ENCODE data around the gene GJA5. TPM values are rescaled to one million over a fixed set of nuclear protein-coding genes. Genes with fewer than 3 reads are reported as not detected.
A peak's percentile ranks its signal among the peaks of the same experiment; 100 is the strongest.

Gene GJA5
- total RNA-seq, 1 experiment from 2014 or later = 1.1 TPM

GRCh38 chr1:147762233-147763024 is 2.0 kb upstream of the GJA5 start:
- Histone ChIP-seq H3K27ac (ENCODE audit: low read length) (peak overlapping the region; percentile 85), H3F3A (ENCODE audit: low read length, unreplicated experiment) (no peaks in the 10 kb centered on the region), H3K9me2 (replicated peaks; ENCODE audit: low read length) (no peaks in the 10 kb centered on the region), H3K27me3 (ENCODE audit: low read length) (no peaks in the 10 kb centered on the region), H3K4me1 (ENCODE audit: insufficient read depth, low read length) (peaks cover 64% of the 10 kb centered on the region), H3K79me2 (ENCODE audit: low read length) (no peaks in the 10 kb centered on the region), H2AFZ (ENCODE audit: low read length) (0 out of 2 replicates have a peak overlapping the region, but pooled peaks have one; percentile 4), H4K20me1 (ENCODE audit: low read length) (no peaks in the 10 kb centered on the region), H3K4me2 (ENCODE audit: low read length) (peak overlapping the region; percentile 63), H3K9ac (ENCODE audit: low read length) (peak overlapping the region; percentile 42), H3K4me3 (ENCODE audit: low read length) (peak overlapping the region; percentile 20; the same call in 1 of the 2 replicates), H3K9me3 (ENCODE audit: low read length) (no peaks in the 10 kb centered on the region), H3K36me3 (ENCODE audit: low read depth, low read length) (no peaks in the 10 kb centered on the region)
- TSS peak; percentile 74 for BruUV-seq (replicated peaks)
- ChIA-PET POLR2A (ENCODE audit: unreplicated experiment) (interaction anchor here (0.5 to 1.3 kb wide), 4 partner anchors 12 to 133 kb away, joined by 3 to 10 read pairs (median 4); no protein-coding TSS in a partner anchor), CTCF (interaction anchor here (1.1 kb wide), 1 partner anchor 130 kb away, joined by 4 read pairs; no protein-coding TSS in a partner anchor)
- DNase-seq = peak; percentile 89
- intact Hi-C loops (cut with micrococcal nuclease) = no loop called here
- peak; percentile 68 for ATAC-seq
- TF ChIP-seq CTCF (conservative IDR thresholded peaks at IDR 0.05; ENCODE audit: low read depth, low read length) (no peak), EZH2 (IDR thresholded peaks at IDR 0.05; ENCODE audit: low read length, unreplicated experiment) (no peak), EZH2phosphoT487 (IDR thresholded peaks at IDR 0.05; ENCODE audit: borderline replicate concordance, low read length) (no peak)

DNA sequence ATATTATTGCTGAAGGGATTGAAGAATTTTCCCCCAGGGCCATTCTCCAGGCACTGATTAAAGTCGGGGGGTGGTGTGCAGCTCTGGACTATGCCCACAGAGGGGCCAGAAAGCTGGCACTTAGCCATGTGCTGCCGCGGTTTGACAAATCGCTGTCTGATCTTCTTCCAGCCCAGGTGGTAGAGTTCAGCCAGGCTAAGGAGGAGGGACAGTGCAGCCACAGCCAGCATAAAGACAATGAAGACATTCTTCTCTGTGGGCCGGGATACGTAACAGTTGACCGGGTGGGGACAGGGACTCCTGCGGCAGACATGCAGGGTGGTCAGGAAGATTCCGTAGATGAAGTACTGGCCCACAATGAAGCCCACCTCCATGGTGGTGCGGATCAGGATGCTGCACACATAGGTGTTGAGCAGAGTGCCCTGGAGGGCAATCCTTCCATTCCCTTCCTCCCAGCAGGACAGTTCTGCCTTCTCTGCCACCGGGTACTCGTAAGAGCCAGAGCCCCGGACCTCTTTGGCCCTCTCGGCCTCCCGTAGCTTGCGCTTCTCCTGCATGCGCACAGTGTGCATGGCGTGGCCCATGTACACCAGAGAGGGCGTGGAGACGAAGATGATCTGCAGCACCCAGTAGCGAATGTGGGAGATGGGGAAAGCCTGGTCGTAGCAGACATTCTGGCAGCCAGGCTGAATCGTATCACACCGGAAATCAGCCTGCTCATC is 1.9 kb downstream of the GJA5 start:
- peak overlapping the region; percentile 71; the same call in 1 of the 2 replicates for H3K4me2 ChIP-seq (ENCODE audit: low read length)
- H3K9me2 ChIP-seq (replicated peaks; ENCODE audit: low read length) = no peaks in the 10 kb centered on the region
- no peaks in the 10 kb centered on the region for H3K79me2 ChIP-seq (ENCODE audit: low read length)
- ATAC-seq (no peak), DNase-seq (no peak)
- H4K20me1 ChIP-seq (ENCODE audit: low read length) = no peaks in the 10 kb centered on the region
- TF ChIP-seq EZH2 (IDR thresholded peaks at IDR 0.05; ENCODE audit: low read length, unreplicated experiment) = no peak
- TF ChIP-seq CTCF (conservative IDR thresholded peaks at IDR 0.05; ENCODE audit: low read depth, low read length) = no peak
- no peak for TF ChIP-seq EZH2phosphoT487 (IDR thresholded peaks at IDR 0.05; ENCODE audit: borderline replicate concordance, low read length)
- H3K9ac ChIP-seq (ENCODE audit: low read length) = no peak overlapping the region
- no peaks in the 10 kb centered on the region for H3F3A ChIP-seq (ENCODE audit: low read length, unreplicated experiment)
- intact Hi-C loops (cut with micrococcal nuclease) = no loop called here
- peak overlapping the region; percentile 74 for H3K27ac ChIP-seq (ENCODE audit: low read length)
- no peaks in the 10 kb centered on the region for H3K36me3 ChIP-seq (ENCODE audit: low read depth, low read length)
- no peaks in the 10 kb centered on the region for H3K27me3 ChIP-seq (ENCODE audit: low read length)
- H3K4me3 ChIP-seq (ENCODE audit: low read length) = no peak overlapping the region
- ChIA-PET POLR2A (ENCODE audit: unreplicated experiment) (no interaction called here), CTCF (no interaction called here)
- H3K9me3 ChIP-seq (ENCODE audit: low read length) = no peaks in the 10 kb centered on the region
- H2AFZ ChIP-seq (ENCODE audit: low read length) = no peak overlapping the region
- BruUV-seq (replicated peaks) = no TSS peak
- peaks cover 59% of the 10 kb centered on the region for H3K4me1 ChIP-seq (ENCODE audit: insufficient read depth, low read length)
